Measurements from ENCODE around the gene HAX1.
"Not testable (repeated sequence)": the region's sequence is repeated elsewhere in the genome, so short reads cannot be mapped to it uniquely, and the experiment has no call there.

- TF ChIP-seq EZH2phosphoT487 (IDR thresholded peaks at IDR 0.05; ENCODE audit: insufficient read depth, low read depth); EZH2 (IDR thresholded peaks at IDR 0.05; ENCODE audit: insufficient read depth, poor library complexity, severe bottlenecking): not testable (repeated sequence)
Measured at GRCh38 chr1:154312229-154313065, 40.0 kb downstream of the HAX1 start.
